ENCODE measurements around the gene DAAM1.

The DAAM1 gene

GRCh38 chr14:59281609-59282377, 93.3 kb downstream of the DAAM1 start:
- in situ Hi-C loops (cut with MboI; ENCODE audit: low sequenced_read_pairs): no loop called here

- in situ Hi-C loops (cut with MboI; ENCODE audit: low sequenced_read_pairs): no loop called here
These were observed 93.9 kb downstream of the DAAM1 start for GRCh38 chr14:59282378-59282765.

DNA sequence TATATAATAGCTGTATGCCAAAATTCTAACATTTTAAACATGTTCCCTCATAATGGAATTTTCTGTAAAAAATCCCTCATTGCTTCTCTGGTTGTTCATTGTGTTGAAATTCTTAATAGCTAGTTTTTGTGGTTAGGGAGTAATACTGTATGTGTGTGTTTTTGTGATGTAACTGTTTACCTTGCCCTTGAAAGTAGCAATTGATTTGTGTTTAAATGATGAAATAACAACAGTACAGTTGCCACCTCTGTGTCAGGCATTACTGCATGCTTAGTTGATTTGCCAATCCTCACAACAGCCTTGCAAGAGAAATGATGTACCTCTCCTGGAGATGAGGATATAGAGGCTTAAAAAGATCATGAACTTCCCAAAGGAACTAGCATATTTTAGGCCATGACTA, 94.9 kb downstream of the DAAM1 start:
- in situ Hi-C loops (cut with MboI; ENCODE audit: low sequenced_read_pairs): no loop called here

- in situ Hi-C loops (cut with MboI; ENCODE audit: low sequenced_read_pairs): no loop called here
These were observed 95.6 kb downstream of the DAAM1 start for GRCh38 chr14:59284059-59284458.

DNA sequence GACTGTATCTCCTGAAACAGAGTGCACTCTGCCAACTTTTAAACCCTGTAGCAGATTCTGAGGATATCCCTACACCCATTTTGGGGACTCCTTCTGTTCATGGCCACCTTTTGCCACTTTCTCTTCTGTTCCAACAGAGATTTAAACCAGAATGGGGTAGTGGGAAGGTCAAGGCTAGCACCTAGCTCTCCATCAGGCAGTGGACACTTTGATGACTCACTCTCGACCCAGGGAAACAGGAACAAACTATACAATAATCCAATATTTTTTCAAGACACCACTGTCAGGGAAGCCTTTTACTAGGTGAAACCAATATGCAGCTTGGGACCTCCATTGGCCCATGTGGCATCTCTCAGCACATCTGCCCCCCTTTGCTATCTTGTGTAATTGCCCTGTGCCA, 103.6 kb downstream of the DAAM1 start:
- in situ Hi-C loops (cut with MboI; ENCODE audit: low sequenced_read_pairs): no loop called here

DNA sequence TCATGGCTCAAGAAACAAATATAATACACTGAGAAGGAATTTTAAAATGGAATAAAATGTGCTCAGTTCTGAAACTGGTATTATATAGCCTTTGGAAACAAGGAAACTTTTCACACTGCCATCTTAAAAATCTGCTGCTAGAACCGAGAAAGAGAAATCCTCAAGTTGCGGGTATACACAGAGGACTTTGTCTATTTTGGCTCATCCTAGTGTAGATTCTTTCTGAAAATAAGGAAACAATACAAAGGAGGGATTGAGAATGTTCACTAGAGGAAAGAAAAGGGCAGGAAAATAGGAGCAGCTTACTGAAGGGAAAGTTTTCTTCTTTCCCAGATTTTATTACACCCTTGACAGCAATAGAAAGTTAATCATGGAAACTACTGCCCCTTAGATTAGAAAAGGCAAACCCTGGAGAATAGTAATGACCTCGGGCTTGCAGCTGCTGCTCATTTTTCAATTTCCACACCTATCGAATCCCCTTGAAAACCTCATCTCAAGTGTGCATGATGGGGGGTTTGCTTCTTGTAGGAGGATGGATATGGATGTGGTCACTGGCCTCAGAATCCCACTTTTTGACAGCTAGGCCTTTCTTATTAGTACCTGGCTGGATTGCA, 104.6 kb downstream of the DAAM1 start:
- in situ Hi-C loops (cut with MboI; ENCODE audit: low sequenced_read_pairs): no loop called here

GRCh38 chr14:59293935-59294661, 105.6 kb downstream of the DAAM1 start:
- in situ Hi-C loops (cut with MboI; ENCODE audit: low sequenced_read_pairs): no loop called here

GRCh38 chr14:59294662-59294992, 106.2 kb downstream of the DAAM1 start:
- in situ Hi-C loops (cut with MboI; ENCODE audit: low sequenced_read_pairs): no loop called here

DNA sequence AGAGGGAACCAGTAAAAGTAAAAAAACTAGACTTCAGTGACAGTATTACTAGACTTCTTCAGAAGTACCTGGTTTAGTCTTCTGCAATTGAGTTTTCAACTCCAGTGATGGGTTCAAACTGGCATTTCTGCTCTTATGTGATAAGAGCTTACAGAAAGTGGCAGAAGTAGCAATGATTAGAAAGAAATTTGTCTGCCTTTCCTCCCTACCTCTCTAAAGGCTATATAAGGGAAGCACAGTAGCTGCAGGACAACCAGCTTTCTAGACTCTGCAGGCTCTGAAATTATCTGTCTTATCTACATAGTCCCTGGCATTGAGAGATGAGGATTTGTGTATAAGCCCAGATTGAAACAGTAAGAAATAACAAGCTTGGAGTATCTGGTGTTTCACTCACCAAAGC, 107.5 kb downstream of the DAAM1 start:
- in situ Hi-C loops (cut with MboI; ENCODE audit: low sequenced_read_pairs): no loop called here

DNA sequence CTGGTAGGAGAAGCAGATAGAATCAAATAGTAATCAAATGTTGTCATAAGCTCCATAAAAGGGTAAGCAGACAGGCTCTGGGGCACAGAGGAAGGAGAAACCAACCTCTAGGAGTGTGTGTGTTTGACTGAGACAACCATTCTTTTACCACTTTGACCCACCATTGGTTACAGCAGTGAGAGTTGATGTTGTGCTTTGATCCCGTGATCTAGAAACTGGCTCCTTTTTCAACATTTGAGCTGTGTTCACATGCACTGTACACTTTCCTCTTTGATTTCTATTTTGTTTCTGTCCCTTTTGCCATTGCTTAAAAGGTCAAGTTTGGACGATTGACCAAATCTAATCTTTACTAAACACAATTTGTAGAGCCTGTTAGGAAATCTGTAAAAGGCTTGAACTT, 108.0 kb downstream of the DAAM1 start:
- in situ Hi-C loops (cut with MboI; ENCODE audit: low sequenced_read_pairs): no loop called here

DNA sequence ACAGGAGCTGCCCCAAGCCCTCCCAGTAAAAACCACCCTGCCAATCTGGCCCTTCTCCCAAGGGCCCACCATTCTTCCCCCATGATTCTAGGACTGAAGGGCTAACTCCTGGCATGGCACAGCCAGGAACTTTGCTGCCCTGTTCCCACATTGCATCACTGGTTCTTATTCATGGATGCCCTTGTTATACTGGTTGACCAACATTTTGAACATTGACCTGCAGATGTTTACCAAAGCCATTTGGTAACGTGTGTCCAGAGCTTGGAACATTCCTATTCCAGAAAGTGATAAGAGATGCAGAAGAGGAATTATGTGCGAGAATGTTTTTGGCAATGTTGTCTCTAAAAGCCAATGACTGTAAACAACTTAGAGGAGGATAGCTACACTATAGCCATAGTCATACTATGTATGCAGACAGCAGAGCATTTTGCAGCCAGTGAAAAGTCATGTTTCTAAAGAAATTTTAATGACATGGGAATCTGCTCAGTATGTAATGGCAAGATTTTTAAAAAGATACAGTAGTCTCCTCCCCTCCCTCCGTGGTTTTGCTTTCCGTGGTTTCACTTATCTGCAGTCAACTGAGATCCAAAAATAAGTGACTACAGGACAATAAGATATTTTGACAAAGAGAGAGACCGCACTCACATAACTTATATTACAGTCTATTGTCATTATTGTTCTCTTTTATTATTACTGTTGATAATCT, 108.8 kb downstream of the DAAM1 start:
- in situ Hi-C loops (cut with MboI; ENCODE audit: low sequenced_read_pairs): no loop called here

- in situ Hi-C loops (cut with MboI; ENCODE audit: low sequenced_read_pairs): no loop called here
These were observed 111.3 kb downstream of the DAAM1 start for GRCh38 chr14:59299731-59300130.

DNA sequence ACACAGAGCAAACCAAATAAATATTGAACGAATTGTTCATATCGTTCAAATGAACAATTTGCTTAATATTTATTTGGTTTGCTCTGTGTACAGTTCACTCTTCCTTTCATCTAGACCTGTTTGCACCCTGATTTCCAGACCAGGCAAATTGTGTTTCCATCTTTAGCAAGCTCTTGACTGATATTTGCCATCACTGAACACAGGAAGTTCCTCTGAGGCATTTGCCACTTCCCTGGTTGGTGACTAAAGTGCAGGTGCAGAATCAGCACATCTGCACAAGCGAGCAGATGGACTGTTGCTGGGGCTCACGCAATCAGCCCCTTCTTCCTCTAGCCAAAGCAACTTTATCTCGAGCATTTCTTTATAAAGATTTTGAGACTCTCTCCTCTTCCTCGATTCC, 112.9 kb downstream of the DAAM1 start:
- in situ Hi-C loops (cut with MboI; ENCODE audit: low sequenced_read_pairs): no loop called here

GRCh38 chr14:59302313-59302712, 113.8 kb downstream of the DAAM1 start:
- in situ Hi-C loops (cut with MboI; ENCODE audit: low sequenced_read_pairs): no loop called here

DNA sequence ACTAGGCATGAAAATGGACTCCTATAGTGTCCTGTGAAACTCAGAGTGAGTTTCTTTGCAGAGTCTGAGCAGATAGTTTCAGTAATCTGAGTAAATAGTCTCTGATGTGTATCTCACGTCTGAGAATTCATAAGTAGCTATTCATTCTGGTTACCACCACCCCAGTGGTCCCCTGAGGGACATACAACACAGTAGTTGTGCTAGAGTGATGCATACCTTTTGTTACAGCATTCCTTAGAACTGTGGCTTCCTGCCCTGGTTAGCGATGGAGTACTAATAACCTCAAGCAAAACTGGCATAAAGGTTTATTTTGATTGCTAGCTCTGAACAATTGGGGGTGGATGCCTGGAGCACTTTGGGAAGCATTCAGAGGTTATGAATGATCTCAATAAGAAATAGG, 114.7 kb downstream of the DAAM1 start:
- in situ Hi-C loops (cut with MboI; ENCODE audit: low sequenced_read_pairs): no loop called here

GRCh38 chr14:59305231-59305630, 116.8 kb downstream of the DAAM1 start:
- in situ Hi-C loops (cut with MboI; ENCODE audit: low sequenced_read_pairs): no loop called here

DNA sequence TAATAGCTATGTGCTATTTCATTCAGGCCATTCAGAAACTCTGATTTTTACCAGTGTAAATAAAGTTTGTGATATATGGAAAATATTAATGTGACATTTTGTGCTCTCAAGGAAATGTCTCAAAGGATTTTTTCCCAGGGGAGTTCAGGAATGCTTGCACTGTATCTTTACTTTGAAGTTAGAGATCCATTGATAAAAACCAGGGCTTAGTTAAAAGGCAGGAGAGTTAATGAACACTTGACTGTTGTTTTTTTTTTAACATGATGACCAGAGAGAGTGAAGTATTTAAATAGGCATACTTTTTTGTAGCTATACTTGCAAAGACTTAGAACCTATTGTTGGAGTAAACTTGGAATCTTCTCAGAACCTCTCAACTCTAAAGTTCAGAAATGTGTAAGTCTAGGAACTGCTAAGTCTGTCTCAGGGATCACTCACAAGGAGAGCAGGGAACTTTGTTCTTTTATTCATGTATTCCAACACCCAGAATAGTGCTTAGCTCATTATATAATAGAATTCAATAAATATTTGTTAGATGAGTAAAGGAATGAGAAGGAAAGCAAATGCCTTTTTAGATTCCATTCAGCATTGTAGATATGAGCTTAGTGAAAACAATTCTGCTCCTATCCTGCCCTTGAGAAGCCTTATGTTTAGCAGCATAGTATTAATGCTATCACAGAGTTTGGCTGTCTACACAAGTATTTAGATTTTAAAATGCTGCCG, 117.5 kb downstream of the DAAM1 start:
- in situ Hi-C loops (cut with MboI; ENCODE audit: low sequenced_read_pairs): no loop called here

GRCh38 chr14:59306775-59307174, 118.3 kb downstream of the DAAM1 start:
- in situ Hi-C loops (cut with MboI; ENCODE audit: low sequenced_read_pairs): no loop called here

DNA sequence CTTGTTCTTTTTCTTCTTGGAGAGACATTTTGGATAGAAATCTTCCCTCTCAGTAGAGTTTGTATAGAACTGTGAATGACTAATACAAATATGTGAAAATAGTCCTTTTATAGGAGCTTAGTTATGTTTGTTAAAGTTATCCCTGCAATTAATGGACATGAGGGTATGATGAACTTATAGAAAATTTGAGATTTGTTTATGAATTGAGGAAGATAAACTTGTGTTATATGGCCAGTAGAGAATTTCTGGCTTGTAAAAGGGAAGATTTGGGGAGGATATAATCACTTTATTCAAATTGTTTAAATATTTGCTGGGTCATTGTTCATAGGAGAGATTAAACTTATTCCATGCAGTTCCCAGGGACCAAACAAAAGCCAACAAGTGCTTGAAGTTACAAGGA, 119.6 kb downstream of the DAAM1 start:
- in situ Hi-C loops (cut with MboI; ENCODE audit: low sequenced_read_pairs): no loop called here

- in situ Hi-C loops (cut with MboI; ENCODE audit: low sequenced_read_pairs): no loop called here
These were observed 120.2 kb downstream of the DAAM1 start for GRCh38 chr14:59308673-59309072.

DNA sequence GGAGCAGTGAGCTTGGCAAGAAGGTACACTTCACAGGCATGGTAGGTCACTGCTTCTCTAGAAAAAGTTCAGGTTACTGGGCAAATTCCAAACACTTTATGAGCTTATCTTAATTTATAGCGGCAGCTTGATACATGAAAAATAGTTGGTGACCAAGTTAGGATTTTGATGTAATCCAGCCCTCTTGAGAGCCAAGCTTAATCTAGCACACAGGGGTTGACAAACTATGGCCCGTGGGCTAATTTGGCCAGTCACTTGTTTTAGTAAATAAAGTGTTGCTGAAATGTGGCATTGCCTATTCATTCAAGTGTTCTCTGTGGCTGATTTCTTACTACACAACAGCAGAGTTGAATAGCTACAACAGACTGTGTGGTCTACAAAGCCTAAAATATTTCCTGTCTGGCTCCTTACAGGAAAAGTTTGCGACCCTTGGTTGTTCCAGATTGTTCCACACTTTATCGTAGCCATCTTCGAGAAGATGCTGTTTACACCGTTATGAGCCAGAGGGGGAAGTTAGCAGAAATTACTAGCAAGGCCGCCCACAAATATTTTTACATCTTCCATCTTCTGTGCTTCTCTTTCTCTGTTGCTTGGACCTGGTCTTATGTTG, 120.9 kb downstream of the DAAM1 start:
- in situ Hi-C loops (cut with MboI; ENCODE audit: low sequenced_read_pairs): no loop called here
